HG03520 (cell line): ENCODE results near the gene TEX26.

Source experiments
- ATAC-seq: cut with Tn5 transposase; IDR thresholded peaks from one replicate; pipeline ENCODE4 v1.9.1; 2021; ENCODE audit warnings: mild to moderate bottlenecking, moderate library complexity; ENCODE audit not compliant: unreplicated experiment

The TEX26 gene

GRCh38 chr13:30974350-30974749 lies 41.9 kb downstream of the TEX26 start:
- no peak for ATAC-seq

- ATAC-seq, result no peak
These were observed 43.6 kb downstream of the TEX26 start for GRCh38 chr13:30976025-30976424.

- no peak for ATAC-seq
These were observed 46.8 kb downstream of the TEX26 start for GRCh38 chr13:30978981-30979956.

DNA sequence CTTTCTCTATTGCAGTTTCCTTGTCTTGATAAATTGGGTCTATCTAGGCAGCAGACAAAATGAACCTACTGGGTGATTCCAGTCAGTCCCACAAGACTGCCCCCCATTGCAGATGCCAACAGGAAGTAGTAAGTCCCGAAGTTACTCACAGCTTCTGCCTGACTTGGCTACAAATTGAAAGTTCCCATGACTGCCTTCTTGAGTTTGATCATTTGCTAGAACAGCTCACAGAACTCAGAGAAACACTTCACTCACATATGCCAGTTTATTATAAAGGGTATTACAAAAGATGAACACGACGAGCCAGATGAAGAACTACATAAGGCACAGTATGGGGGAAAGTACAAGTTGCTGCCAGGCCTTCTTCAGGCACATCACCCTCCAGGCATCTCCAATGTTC lies 50.0 kb downstream of the TEX26 start:
- ATAC-seq, result no peak

DNA sequence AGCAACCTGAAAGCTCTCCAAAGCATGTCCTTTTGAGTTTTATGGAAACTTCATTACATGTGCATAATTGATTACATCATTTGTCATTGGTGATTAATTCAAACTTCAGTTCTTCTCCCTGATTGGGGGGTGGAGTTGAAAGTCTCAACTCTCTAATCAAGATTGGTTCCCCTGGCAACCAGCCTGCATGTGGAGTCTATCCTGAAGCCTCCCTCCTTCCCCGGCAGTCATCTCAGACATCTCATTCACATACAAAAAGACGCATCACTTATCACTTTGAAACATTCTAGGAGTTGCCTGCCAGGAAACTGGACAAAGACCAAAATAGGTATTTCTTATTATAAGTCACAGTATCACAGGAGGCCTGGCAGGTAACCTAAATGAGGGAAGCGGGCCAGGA lies 50.5 kb downstream of the TEX26 start:
- no peak for ATAC-seq

GRCh38 chr13:30983431-30983830 lies 51.0 kb downstream of the TEX26 start:
- no peak for ATAC-seq

GRCh38 chr13:30984620-30985019 lies 52.2 kb downstream of the TEX26 start:
- ATAC-seq, result peak; percentile 61

DNA sequence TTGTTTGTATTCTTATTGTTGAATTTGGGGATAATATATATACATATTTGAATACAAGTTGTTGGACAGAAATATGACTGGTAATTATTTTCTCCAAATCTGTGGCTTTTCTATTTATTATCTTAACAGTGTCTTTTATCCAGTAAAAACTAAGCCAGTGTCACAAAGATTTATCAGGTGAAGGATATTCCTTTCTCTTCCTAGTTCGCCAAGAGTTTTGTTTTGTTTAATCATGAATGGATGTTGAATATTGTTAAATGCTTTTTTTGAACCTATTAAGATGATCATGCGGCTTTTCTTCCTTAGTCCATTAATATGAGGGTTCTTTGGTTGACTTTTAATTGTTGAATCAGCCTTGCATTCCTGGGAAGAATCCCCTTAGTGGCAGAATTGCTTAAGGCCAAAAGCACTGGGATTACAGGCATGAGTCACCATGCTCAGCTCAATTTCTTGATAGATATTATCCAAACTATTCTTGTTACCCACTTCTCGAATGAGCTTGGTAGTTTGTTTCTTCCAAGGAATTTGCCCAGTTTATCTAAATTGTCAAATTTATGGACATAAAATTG lies 53.3 kb downstream of the TEX26 start:
- ATAC-seq, result no peak

DNA sequence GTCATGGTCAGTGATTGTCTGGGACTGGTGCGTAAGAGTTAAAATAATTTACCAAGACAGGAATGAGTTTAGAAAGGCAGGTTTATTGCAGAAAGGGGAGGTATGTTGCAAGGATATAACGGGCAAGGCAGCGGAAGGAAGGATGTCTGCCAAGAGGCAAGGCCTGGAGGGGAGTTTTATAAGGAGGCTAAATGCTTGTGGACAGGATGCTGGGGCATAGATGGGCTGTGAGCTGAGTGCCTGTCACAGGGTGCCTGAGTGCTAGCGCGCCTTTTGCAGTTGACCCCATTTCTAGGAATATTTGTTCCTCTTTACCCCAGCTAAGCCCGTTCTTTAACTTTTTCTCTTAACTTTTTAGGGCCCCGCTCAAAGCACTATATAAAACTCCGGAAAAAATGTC lies 58.7 kb downstream of the TEX26 start:
- no peak for ATAC-seq

DNA sequence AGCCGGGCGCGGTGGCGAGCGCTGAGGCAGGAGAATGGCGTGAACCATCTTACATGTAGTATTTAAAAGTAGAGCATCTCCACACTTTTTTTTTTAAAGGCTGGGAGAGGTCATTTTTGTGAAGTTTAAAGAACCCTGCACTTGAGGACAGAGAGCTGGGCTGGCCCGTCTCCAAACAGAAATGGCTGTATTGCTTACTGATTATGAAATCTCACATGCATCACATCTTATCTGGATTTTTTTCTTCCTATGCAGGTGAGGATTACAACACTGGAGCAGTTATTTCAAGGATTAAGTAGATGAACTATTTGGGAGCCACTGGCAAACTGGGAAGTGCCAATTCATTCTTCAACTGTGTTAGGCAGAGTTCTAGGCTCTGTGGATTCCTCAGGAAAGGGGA lies 59.5 kb downstream of the TEX26 start:
- no peak for ATAC-seq

GRCh38 chr13:30995331-30995730 lies 62.9 kb downstream of the TEX26 start:
- no peak for ATAC-seq

- ATAC-seq, result no peak
These were observed 65.2 kb downstream of the TEX26 start for GRCh38 chr13:30997697-30998096.

GRCh38 chr13:30998136-30999088 lies 66.0 kb downstream of the TEX26 start:
- ATAC-seq, result no peak

DNA sequence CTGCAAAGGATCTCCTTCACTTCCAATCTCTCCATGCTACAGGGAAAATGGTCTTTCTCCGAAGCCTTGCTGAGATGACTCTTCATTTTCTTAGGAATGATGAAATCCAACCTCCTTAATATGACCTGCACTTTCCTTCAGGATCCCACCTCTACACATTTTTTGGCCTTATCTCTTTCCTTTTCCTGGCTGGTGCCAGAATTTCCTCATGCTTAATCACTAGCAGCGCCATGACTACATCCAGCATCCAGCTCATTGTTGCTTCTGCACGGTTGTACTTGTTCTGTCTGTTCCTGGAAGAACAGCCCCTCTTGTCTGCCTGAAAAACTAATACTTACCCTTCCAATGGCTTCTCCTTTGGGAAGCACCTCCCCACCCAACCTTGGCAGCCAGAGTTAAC lies 68.4 kb downstream of the TEX26 start:
- ATAC-seq, result no peak

DNA sequence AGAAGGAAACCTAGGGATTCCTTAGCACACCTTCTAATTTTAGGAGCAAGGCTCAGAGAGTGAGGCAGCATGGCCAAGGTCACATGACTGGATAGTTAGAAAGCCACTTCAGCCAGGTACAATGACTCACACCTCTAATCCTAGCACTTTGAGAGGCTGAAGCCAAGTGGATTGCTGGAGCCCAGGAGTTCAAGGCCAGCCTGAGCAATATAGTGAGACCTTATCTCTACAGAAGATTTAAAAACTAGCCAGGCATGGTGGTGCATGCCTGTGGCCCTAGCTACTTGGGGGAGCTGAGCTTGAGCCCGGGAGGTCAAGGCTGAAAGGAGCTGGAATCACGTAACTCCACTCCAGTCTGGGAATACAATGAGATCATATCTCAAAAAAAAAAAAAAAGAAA lies 69.2 kb downstream of the TEX26 start:
- ATAC-seq, result no peak

- ATAC-seq, result no peak
These were observed 72.6 kb downstream of the TEX26 start for GRCh38 chr13:31005066-31005465.

- no peak for ATAC-seq
These were observed 75.0 kb downstream of the TEX26 start for GRCh38 chr13:31007417-31007816.

DNA sequence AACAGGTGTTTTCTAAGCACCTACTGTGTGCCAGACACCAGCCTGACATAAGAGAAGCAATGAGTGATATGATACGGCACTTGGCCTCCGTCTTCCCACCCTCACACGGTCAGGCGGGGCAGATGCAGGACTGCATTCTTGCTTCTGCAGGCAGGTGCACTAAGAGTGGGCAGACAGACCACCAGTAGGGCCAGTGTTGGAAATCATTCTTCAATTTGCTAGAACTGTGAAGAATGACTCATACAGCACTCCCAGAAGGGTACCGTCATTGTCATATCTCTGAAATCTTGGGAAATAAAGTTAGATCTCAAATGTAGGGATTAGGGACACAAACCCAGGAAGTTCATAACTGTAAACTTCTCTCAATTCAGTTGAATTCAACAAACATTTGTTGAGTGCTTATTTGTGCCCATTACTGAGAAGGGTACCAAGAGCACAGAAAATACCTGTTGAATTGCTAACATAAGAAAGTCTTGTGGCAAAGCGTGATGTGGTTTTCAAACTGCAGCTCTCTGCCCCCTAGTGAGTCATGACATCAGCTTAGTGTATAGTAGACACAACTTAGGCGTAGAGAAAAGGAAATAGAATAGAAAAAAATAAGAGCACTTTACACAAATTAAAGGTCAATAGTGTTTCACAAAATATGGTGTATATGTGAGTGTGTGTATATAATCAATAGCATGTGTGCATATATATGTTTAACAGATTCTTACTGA lies 76.1 kb downstream of the TEX26 start:
- ATAC-seq, result no peak

DNA sequence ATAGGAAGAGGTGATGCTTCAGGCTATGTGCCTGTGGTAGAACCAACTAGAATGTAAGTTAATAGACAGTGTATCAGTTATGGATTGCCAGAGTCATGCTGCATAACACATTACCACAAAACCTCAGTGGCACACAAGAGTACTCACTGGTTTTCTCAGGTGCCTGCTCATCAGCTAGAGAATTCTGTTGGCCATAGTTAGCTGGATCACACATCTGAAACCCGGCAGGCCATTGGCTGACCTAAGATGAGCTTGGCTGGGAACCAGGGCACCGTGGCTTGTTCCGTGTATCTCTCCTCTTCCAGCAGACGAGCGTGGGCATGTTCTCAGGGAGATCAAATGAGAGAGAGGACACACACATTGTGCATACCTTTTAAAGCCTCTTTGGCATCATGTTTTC lies 76.7 kb downstream of the TEX26 start:
- ATAC-seq, result no peak

- no peak for ATAC-seq
These were observed 77.8 kb downstream of the TEX26 start for GRCh38 chr13:31010296-31010695.
